GM12874 (cell line): ENCODE results near the gene COL19A1.

ENCODE experiments used
- CTCF ChIP-seq: IDR thresholded peaks from 2 replicates; pipeline ENCODE4 v1.5.1; 2011; ENCODE audit warnings: low read depth, mild to moderate bottlenecking, control low read depth, low read length, moderate library complexity; ENCODE audit not compliant: insufficient read depth

COL19A1 gene

GRCh38 chr6:70110126-70111022, 244.0 kb downstream of the COL19A1 start:
- TF ChIP-seq CTCF: no peak

GRCh38 chr6:70111737-70112136, 245.4 kb downstream of the COL19A1 start:
- no peak for TF ChIP-seq CTCF

- TF ChIP-seq CTCF: no peak
Measured at GRCh38 chr6:70112716-70113115, 246.4 kb downstream of the COL19A1 start.

GRCh38 chr6:70113171-70113570, 246.8 kb downstream of the COL19A1 start:
- TF ChIP-seq CTCF: no peak

GRCh38 chr6:70118670-70119069, 252.3 kb downstream of the COL19A1 start:
- TF ChIP-seq CTCF: no peak

- no peak for TF ChIP-seq CTCF
Measured at GRCh38 chr6:70119218-70119835, 253.0 kb downstream of the COL19A1 start.

GRCh38 chr6:70124443-70124842, 258.1 kb downstream of the COL19A1 start:
- no peak for TF ChIP-seq CTCF
